GM20431 (cell line): ENCODE results near the gene INPP5A.

Source experiments
- in situ Hi-C: fragments of 300-500 bp; cut with MseI, MboI; formaldehyde crosslinking; loops from one replicate; pipeline ENCODE4 v1.15.0; 2020; ENCODE audit warnings: low sequenced_read_pairs; ENCODE audit not compliant: unreplicated experiment

INPP5A gene

DNA sequence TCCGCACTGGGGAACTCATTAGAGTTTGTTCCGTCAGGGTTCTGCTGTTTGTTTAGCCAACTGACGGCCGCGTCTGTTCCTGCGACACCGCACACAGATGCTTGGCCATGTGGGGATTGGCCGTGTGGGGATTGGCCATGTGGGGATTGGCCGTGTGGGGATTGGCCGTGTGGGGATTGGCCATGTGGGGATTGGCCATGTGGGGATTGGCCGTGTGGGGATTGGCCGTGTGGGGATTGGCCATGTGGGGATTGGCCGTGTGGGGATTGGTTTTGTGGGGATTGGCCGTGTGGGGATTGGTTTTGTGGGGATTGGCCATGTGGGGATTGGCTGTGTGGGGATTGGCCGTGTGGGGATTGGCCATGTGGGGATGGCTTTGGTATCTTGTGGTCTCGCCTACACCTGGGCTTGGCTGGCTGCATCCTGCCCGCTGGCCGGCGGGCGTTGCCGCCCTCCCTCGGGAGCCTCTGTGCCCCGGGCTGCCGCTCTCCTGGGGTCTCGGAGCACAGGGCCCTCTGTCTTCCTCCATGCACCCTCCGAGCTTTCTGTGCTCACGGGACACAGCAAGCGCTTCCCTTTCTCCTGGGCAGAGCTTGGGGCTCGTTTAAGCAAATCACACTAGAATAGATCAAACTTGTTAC, 185.9 kb downstream of the INPP5A start:
- in situ Hi-C loops: no loop called here

DNA sequence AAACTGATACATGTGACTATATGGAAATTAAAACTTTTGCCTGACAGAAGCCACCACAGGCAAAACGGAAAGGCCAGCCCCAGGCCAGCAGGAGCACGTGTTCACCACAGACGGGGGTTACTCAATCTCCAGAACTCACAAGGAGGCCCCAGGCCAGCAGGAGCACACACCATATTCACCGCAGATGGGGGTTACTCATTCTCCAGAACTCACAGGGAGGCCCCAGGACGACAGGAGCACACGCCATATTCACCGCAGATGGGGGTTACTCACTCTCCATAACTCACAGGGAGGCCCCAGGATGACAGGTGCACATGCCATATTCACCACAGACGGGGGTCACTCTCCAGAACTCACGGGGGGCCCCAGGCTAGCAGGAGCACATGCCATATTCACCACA, 186.9 kb downstream of the INPP5A start:
- in situ Hi-C loops: no loop called here

DNA sequence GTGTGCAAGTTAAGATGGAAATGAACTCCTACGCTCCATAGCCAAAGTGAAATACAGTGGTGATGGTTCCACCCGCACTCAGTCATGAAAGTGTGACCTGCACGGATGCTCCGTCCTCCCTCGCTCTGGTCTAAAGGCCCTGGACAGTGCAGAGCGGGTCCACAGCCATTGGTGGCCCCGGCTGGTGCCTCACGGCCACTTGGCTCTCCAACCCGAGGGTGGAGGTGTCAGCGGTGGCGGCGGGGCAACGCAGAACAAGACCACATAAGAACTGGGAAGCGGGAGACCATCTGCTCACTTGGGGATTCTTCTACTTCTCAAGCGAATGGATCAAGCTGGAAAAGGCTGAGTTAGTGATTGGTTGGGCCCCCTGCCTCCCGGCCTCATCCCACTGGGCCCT, 187.6 kb downstream of the INPP5A start:
- in situ Hi-C loops: no loop called here

DNA sequence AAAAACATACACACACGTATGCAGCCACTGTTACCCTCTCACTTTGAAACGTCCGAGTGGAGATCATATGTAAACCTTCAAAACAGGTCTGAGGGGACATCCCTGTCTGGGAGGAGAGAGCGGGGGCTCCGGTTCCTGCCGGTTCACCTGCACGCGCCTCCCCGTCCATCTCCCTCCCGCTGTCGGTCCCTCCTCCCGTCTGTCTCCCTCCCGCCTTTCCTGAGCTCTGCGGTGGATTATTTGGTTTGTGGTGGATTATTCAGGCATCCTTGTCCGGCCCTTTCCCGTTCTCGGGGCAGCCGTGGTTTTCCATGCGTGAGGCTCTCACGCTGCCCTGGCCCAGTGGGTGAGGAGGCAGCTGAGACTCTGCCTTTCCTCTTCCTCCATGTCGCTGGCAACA, 188.6 kb downstream of the INPP5A start:
- in situ Hi-C loops: no loop called here

DNA sequence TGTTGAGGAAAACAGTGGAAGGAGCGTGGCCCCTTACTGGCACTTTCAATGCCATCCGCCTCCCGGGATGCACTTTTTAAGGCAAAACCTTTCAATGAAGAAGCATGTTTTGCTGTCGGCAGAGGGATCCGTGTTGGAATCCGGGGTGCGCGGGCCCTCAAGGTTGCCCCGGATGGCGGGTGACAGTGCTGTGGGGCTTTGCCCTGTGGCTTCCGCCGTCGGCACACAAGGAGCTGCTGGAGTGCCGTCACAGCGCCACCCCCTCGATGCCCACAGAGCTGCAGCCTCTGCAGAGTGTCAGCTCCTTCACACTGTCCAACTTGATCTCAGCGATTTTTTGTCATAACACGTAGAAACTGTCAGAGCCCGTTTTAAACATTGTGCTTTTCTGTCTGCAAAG, 189.4 kb downstream of the INPP5A start:
- in situ Hi-C loops: no loop called here

DNA sequence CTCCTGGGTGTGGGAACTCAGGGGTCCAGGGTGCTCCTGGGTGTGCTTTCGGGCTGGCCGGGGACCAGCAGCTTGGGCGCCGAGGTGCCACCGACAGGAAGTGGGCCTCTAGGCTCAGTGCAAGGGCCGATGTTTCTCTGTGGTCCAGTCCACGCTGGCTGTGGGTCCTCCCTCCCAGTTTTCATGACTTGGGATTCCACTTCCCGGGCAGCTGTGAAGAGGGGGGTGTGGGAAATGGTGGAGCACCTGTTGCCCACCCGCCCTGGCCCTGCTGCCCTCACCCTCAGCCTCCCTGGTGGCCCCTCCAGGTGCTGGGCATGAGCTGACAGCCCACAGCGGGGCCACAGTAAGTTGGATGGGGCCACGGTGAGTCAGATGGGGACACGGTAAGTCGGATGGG, 189.8 kb downstream of the INPP5A start:
- in situ Hi-C loops: no loop called here

DNA sequence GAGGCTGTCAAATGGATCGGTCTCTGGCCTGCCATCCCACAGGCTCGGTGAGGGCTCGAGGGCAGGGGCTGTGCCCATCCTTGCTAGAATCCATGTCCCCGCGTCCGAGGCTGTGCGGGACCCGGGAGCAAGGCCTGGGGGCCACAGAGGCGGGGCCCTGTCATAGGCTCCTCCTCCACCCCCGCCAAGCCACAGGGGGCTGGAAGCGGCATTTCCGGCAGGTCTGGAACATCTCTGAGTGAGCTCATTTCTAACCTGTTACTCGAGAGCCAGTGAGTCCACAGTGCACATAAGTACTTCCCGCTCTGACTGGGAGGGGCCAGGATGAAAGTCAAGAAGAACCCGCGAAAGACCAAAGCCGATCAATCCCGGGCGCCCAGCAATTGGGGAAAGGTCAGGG, 190.7 kb downstream of the INPP5A start:
- in situ Hi-C loops: no loop called here

DNA sequence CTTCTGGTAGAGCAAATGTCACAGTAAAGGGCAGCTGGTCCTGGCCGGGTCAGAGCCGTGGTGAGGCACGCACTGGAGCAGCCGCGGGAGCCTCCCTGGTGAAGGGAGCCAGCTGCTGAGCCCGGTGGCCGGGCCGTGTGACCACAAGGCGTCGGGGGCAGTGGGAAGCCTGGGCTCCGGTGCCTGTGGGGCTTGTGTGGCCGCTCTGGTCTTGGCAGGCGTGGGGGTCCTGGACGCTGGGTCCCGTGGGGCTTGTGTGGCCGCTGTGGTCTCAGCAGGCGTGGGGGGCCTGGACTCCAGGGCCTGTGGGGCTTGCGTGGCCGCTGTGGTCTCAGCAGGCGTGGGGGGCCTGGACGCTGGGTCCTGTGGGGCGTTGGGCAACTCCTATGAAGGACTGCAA, 191.2 kb downstream of the INPP5A start:
- in situ Hi-C loops: no loop called here

DNA sequence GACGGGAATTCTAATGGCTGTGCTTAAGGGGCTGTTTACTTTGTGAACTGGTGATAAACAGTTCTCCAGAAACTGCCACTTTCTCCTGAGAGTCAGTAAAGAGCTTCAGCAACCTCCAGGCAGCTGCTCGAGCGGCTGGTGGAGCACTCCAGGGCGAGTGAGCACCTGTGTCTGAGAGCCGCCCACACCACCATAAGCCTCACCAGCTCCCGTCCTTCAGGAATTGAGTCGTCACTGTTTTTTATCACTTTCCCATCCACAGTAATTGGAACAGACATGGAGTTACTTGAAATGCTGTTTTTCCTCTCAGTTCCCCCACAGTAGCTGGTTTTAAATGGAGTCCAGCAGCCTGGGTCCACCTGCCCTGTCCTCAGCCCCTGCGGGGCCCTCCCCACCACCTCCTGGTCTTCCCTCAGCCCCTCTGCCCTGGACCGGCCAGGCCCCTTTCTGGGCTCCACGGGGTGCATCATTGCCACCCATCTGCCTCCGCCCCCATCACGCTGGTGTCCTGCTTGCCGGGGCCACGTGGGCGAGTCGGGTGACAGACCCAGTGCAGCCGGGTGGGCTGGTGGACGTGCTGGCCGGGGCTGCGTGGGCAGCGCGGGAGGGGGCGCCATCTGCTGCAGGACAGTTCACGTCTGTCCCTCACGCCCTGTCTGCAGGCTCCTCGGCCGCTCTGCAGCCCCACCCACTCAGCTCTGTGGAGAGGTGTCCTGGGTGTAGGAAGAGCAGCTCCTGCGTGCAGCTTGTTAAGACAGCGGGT, 192.4 kb downstream of the INPP5A start:
- in situ Hi-C loops: no loop called here

DNA sequence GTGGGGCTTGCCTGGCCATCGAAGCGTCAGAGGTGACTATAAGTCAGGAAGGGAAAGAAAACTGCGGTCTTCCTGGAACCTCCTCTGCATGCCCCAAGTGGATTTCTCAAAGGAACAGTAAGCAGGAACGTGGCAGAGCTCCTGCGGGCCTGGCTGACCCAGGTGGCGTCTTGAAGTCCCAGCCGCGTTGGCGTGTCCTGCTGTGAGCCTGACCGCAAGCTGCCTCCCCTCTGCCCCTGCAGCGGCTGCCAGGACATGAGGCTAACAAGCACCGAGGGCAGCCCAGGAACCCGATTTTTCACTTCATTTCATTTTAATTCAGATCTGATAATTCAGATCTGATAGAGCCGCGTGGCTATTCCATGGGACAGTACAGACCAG, 193.0 kb downstream of the INPP5A start:
- in situ Hi-C loops: no loop called here

DNA sequence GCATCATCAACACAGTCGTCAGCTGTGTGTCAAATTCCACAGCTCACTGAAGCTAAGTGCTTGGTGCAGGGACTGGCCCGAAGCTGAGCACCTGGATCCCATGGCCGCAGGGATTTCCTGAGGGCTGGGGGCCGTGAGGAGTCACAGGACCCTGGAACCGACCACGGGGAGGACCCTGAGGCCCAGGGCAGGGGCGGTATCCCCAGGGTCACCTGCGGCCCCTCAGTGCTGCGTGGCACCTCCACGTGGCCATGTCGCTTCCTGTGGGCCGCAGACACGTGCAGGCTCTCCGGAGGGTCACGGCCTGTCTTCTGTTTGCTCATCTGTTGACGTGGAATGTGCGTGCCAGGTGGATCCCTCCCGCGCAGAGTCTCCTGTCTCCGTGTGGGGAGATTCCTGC, 194.9 kb downstream of the INPP5A start:
- in situ Hi-C loops: no loop called here

DNA sequence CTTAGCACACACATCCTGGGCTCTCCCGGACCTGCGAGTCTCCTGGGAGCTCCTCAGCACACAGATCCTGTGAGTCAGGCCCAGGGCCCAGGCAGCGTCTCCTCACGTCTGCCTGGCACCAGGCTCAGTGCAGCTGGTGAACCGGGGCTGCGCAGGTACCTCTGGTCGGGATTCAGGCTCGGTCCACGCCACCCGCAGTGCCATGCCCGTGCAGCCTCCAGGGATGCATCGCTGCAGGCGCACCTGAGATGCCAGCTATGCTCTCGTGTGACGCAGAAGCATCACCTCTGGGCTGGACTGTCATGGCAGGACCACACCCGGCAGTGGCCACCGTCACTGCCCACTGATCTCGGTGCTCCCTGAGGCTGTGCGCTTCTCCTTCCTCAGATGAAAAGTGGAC, 196.3 kb downstream of the INPP5A start:
- in situ Hi-C loops: no loop called here

GRCh38 chr10:132735341-132735775, 197.8 kb downstream of the INPP5A start:
- in situ Hi-C loops: no loop called here

DNA sequence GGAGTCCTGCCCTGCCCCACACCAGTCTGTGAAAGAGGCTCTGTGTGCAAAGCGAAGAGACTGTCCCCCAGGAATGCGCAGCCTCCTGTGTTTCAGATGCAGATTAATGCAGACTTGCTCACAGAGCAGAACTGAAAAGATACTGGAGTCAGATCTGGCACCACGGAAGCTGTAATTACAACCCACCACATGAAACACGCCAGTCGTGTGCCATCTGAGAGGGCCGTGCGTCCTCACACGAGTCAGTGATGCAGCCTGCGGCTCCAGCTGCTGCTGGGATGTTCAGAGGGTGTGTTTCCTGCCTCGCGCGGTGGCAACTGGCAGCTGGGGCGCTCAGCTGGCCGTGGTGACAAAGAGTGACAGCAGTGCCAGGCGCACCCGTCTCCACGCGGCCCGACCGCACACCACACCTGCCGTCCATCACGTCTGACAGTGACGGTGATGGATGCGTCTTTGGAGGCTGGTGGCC, 198.4 kb downstream of the INPP5A start:
- in situ Hi-C loops: no loop called here

DNA sequence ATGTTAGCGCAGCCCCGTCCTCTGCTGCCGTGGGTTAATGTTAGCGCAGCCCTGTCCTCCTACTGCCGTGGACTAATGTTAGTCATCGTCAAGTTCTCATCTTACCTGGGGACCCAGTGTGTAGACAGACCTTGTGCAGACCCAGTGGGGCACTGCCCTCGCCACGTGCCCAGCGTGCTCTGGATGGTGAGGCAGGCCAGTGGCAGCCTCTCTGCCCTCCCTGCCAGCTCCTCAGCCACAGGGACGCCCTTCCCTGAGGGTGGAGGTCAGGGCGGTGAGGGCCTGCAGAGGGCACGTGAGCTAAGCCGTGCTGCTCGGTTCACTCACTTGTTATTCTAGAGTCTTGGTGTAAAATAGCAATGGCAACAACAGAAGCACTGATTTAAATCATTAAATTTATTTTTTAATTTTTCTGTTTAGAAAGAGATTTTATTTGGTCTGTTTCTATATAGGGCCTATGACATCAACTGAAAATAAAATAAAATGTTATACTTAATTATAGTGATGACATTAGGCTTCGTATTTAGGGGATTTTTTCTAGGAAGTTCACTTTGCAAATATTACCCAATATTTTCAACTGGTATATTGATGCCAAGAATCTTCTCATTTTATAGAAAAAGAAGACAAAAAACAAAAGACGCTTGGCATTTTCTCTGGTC, 199.9 kb downstream of the INPP5A start:
- in situ Hi-C loops: no loop called here

DNA sequence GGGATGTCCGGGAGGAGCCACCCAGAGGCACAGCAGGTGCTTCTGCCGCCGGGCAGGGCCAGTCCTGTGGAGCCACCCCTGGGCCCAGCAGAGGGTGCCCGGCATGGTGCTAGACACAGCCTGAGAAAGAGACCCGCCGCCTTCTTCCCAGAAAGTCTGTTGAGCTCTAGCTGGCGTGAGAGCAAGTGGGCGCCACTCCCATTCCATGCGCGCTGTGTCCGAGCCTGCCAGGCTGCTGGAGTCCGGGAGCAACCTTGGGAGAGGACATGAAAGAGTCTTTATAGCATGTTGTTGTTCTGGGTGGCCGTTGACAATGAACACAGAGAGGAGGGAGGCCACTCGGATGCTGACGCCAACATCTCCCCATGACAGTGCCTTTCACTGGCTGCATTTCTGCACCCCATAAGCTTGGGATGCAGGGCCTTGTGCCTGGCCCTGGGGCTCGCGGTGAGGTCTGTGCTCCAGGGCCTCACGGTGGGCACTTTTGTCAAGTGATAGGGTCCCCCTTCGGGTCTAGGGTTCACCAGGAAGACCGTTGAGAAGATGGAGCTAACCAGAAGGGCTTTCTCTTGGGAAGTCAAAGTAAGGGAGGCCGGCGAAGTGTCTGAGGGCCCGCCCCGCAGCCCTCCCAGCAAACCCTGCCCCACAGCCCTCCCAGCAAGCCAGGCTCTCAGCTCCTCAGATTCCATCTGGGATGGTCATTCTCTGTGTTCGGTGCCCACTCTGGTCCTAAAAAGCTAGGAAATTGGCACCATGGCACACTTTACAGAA, 201.1 kb downstream of the INPP5A start:
- in situ Hi-C loops: no loop called here

GRCh38 chr10:132739225-132739613, 201.6 kb downstream of the INPP5A start:
- in situ Hi-C loops: no loop called here

- in situ Hi-C loops: no loop called here
Observed at GRCh38 chr10:132740588-132740987, 203.0 kb downstream of the INPP5A start.

- in situ Hi-C loops: no loop called here
Observed at GRCh38 chr10:132742167-132742836, 204.7 kb downstream of the INPP5A start.

DNA sequence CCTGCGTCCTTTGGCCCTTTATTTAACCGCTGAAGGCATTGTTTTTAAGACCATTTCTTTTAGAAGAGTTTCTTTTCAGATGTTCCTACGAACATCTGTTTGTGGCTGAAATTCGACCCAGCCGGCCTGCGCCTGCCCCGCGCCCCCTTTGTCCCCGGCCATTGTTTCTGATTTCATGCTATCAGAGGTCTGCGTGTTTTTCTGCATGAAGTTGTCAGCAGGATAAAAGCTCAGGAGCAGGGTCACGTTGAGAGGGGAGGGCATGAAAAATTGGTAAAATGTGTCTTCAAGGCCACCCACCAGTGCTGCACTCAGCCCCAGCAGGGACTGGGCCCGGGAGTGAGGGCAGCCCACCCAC, 205.2 kb downstream of the INPP5A start:
- in situ Hi-C loops: no loop called here
